Heart right ventricle (tissue), 16 donors: ENCODE data around the gene SAMMSON. TPM values are rescaled to one million over a fixed set of nuclear protein-coding genes. Genes with fewer than 3 reads are reported as not detected.

Experiments used
- ATAC-seq, 8 donors: fragments of 200-7000 bp; cut with Tn5 transposase; one replicate each; pipeline ENCODE4 v1.9.1; 2020; ENCODE audit warnings: mild to moderate bottlenecking in 8 of 8, moderate library complexity in 8 of 8, moderate number of reproducible peaks in 1 of 8
- DNase-seq, 2 donors: peaks; one replicate each; pipeline ENCODE4 v3.0.0-alpha.2; 2020
- H3K27ac ChIP-seq, 10 donors: fragments of 200-600 bp; sonication (generic) in 2 of 10; one replicate each; pipeline versions ENCODE4 v1.5.0 to v1.8.0; 2020 to 2022; ENCODE audit warnings: mild to moderate bottlenecking in 3 of 10
- H3K27me3 ChIP-seq, 7 donors: fragments of 200-600 bp; one replicate each; pipeline ENCODE4 v1.8.0; 2021 to 2022; ENCODE audit warnings: mild to moderate bottlenecking in 2 of 7
- H3K36me3 ChIP-seq, 9 donors: fragments of 200-600 bp; sonication (generic) in 1 of 9; one replicate each; pipeline versions ENCODE4 v1.5.0 to v1.8.0; 2020 to 2022; ENCODE audit warnings: mild to moderate bottlenecking in 2 of 9
- H3K4me1 ChIP-seq, 9 donors: fragments of 200-600 bp; sonication (generic) in 1 of 9; one replicate each; pipeline versions ENCODE4 v1.5.0 to v1.8.0; 2020 to 2022; ENCODE audit warnings: mild to moderate bottlenecking in 4 of 9
- H3K4me3 ChIP-seq, 10 donors: fragments of 200-600 bp; sonication (generic) in 2 of 10; one replicate each; pipeline versions ENCODE4 v1.5.0 to v1.8.0; 2020 to 2022; ENCODE audit warnings: mild to moderate bottlenecking in 7 of 10, moderate library complexity in 2 of 10
- H3K9me3 ChIP-seq, 11 donors: fragments of 200-600 bp in 10 of 11; sonication (generic) in 2 of 11; one replicate each; pipeline versions ENCODE4 v1.5.0 to v1.8.0; 2013 to 2022; ENCODE audit warnings: mild to moderate bottlenecking in 2 of 11, control low read depth in 1 of 11, moderate library complexity in 1 of 11
- CTCF ChIP-seq, 9 donors: fragments of 200-600 bp; sonication (generic) in 2 of 9; IDR thresholded peaks; one replicate each; pipeline versions ENCODE4 v1.5.0 to v1.8.0; 2021 to 2022; ENCODE audit warnings: antibody characterized with exemption in 9 of 9, mild to moderate bottlenecking in 5 of 9, moderate library complexity in 1 of 9
- WGBS, 2 donors: extraction: QIAGEN DNeasy Blood & Tissue Kit; methylation state at CpG; one replicate each; pipeline ENCODE4 v1.1.7; 2013; ENCODE audit warnings: inconsistent platforms in 1 of 2; 5-methylcytosine and 5-hydroxymethylcytosine counted together
- intact Hi-C, 10 donors: fragments of 100-400 bp; cut with DNase I; formaldehyde crosslinking; loops; one replicate each; pipeline versions ENCODE4 v1.11.1 to v1.14.2; 2022
- polyA plus RNA-seq, 2 donors: library from polyadenylated mRNA; stranded (reverse); fragments of 200-250 nt; gene quantifications; one replicate each; pipeline ENCODE4 v1.2.3, GENCODE V29; 2013
- total RNA-seq, 10 donors: library from RNA; stranded (reverse); fragmentation: NEBNext Ultra II Directional in 3 of 10; extraction: Animal tissue kit (Norgen Biotek cat#: 25700) in 3 of 10; gene quantifications; one replicate each; pipeline versions ENCODE4 v1.2.1 to v1.2.4, GENCODE V29; 2021 to 2023
- donor health status: Arrhythmogenic right ventricular cardiomyopathy.
- donor health status: ischemic (EF 13 %, LVEDD 7.1; RV severe dilation, severe dysfunction).
- donor health status: healthy with polysubstance abuse.
- donor health status: DM: no; HTN: yes; CAD: no.
- donor health status: DM: no; HTN: no; CAD: no.
- donor health status: ischemic (EF 25% LVEDD 6.9; RV normal size, moderate dysfunction).
- donor health status: ischemic (EF 25% LVEDD 5.7; RV mildly dilated, moderate dysfunction).
- donor health status: healthy.
- donor health status: DM: yes; HTN: yes; CAD: no.
- donor health status: Ischemic cardiomyopathy.
- donor health status: ischemic (EF 35%, LVEDD 5.7; RV mildly dilated, moderate dysfunction).
- donor health status: nonischemic (EF 11% LVEDD 7.7; RV severe dilation, severe dysfunction).
- donor health status: DM: yes; HTN: yes; CAD: no.
- donor health status: PGD.
- donor health status: ischemic (EF 29% LVEDD 5.4; RV normal size, mild dysfunction).
- donor health status: nonischemic (EF 23%, LVEDD 6.1; RV moderate dilation, normal function).

The SAMMSON gene
- total and polyA plus RNA-seq, 12 donors = 0.32 TPM; not detected in 11

GRCh38 chr3:70006089-70006488, 6.6 kb downstream of the SAMMSON start:
- TF ChIP-seq CTCF (IDR thresholded peaks at IDR 0.05) = no peak
- no peaks in the 10 kb centered on the region for H3K4me1 ChIP-seq
- intact Hi-C loops = no loop called here
- 87 to 88% methylated on average over 4 of the region's 4 CpGs for WGBS, 2 donors
- H3K27ac ChIP-seq = no peak overlapping the region
- DNase-seq (no peak), ATAC-seq (no peak)
- H3K4me3 ChIP-seq = no peak overlapping the region
- peaks cover 0 to 21% (median 0%) of the 10 kb centered on the region in 11 donors for H3K9me3 ChIP-seq
- H3K27me3 ChIP-seq = no peaks in the 10 kb centered on the region
- no peaks in the 10 kb centered on the region for H3K36me3 ChIP-seq

DNA sequence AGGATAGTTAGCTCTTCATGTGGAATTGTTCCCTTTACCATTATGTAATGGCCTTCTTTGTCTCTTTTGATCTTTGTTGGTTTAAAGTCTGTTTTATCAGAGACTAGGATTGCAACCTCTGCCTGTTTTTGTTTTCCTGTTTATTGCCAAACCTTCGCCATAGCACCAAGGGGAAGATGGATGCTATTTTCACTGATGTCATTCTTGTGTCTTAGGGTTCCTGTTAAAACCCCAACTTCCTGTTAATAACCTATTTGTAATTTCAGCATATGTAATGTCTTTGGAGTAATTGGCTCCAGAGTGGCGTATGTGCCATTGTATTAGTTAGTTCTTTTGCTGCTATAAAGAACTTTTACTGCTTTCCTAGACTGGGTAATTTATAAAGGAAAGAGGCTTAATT, 10.8 kb downstream of the SAMMSON start:
- no peaks in the 10 kb centered on the region for H3K36me3 ChIP-seq
- ATAC-seq (no peak), DNase-seq (no peak)
- no peaks in the 10 kb centered on the region for H3K4me1 ChIP-seq
- 86 to 91% methylated on average over 2 of the region's 2 CpGs for WGBS, 2 donors
- intact Hi-C loops = no loop called here
- H3K27ac ChIP-seq = no peak overlapping the region
- H3K9me3 ChIP-seq = peaks cover 0 to 11% (median 0%) of the 10 kb centered on the region in 11 donors
- H3K27me3 ChIP-seq = no peaks in the 10 kb centered on the region
- TF ChIP-seq CTCF (IDR thresholded peaks at IDR 0.05) = no peak
- no peak overlapping the region for H3K4me3 ChIP-seq

- Histone ChIP-seq H3K4me3 (no peak overlapping the region), H3K36me3 (no peaks in the 10 kb centered on the region), H3K27ac (no peak overlapping the region), H3K27me3 (no peaks in the 10 kb centered on the region), H3K9me3 (peaks cover 0 to 11% (median 0%) of the 10 kb centered on the region in 11 donors), H3K4me1 (no peaks in the 10 kb centered on the region)
- DNase-seq (no peak), ATAC-seq (no peak)
- 85% methylated on average over 1 of the region's 1 CpG for WGBS, 2 donors
- intact Hi-C loops = no loop called here
- TF ChIP-seq CTCF (IDR thresholded peaks at IDR 0.05) = no peak
These were observed 12.0 kb downstream of the SAMMSON start for GRCh38 chr3:70011582-70011981.

DNA sequence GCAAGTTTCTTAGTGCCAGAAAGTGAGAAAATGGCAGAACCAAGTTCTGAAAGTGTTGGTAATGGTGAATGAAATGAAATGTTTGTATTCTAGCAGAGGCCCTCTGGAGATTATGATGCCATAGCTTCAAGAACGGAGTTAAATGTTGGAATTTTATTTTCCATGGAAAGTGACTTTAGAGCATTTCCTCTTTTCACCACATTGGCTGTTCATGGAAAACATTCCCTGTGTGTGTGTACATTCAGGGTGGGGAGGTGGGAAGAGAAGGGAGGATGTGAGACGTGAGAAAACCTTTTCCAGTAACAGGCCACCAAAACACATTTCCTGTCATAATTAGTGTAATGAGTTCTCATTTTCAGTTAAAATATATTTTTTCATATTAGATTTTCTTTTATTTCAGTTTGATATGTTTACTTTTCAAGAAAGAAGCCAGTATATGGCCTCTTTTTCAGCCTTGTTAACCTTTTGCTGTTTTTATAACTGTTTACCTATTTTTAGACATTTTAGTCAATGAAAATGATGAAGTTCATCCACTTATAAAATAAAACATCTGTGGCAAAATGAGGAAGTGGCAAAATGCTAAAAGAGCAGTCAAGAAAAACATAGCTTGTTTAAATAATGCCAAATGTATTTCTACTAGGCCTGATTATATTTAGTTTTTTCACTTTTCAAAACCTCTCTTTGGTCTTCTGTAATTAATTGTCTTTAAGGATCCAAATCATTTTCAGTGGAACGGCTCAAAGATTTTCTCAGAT, 21.6 kb downstream of the SAMMSON start:
- peaks cover 0 to 7% (median 0%) of the 10 kb centered on the region in 9 donors for H3K4me1 ChIP-seq
- 47 to 57% methylated on average over 3 of the region's 3 CpGs for WGBS, 2 donors
- H3K27ac ChIP-seq = no peak overlapping the region
- ATAC-seq (no peak), DNase-seq (no peak)
- H3K36me3 ChIP-seq = no peaks in the 10 kb centered on the region
- intact Hi-C loops = no loop called here
- H3K4me3 ChIP-seq = no peak overlapping the region
- no peaks in the 10 kb centered on the region for H3K27me3 ChIP-seq
- H3K9me3 ChIP-seq = no peaks in the 10 kb centered on the region
- TF ChIP-seq CTCF (IDR thresholded peaks at IDR 0.05) = no peak
